Measurements from ENCODE around the gene ELMO1.

DNA sequence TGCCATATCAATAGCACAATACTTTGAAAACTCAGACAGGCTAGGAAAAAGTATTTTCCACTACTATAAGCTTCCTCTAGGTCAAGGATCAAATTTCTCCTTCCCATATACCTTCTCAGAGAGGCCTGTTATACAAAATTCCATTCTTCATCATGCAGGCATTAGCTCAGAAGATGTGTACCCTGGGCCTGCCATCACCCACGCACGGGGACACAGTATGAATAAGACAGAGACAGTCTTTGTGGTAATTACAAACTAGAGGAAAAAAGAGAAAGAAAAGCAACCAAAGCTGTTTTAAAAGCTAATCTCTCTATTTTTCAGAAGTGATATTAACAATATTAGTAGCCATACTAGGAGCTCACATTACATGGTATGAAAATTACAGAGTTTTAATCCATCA lies 487.6 kb downstream of the ELMO1 start:
- TF ChIP-seq, protein P1, sequence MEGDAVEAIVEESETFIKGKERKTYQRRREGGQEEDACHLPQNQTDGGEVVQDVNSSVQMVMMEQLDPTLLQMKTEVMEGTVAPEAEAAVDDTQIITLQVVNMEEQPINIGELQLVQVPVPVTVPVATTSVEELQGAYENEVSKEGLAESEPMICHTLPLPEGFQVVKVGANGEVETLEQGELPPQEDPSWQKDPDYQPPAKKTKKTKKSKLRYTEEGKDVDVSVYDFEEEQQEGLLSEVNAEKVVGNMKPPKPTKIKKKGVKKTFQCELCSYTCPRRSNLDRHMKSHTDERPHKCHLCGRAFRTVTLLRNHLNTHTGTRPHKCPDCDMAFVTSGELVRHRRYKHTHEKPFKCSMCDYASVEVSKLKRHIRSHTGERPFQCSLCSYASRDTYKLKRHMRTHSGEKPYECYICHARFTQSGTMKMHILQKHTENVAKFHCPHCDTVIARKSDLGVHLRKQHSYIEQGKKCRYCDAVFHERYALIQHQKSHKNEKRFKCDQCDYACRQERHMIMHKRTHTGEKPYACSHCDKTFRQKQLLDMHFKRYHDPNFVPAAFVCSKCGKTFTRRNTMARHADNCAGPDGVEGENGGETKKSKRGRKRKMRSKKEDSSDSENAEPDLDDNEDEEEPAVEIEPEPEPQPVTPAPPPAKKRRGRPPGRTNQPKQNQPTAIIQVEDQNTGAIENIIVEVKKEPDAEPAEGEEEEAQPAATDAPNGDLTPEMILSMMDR (IDR thresholded peaks at IDR 0.05) = no peak
- TF ChIP-seq POLR2AphosphoS5 (IDR thresholded peaks at IDR 0.05) (no peak), EP300 (IDR thresholded peaks at IDR 0.05) (no peak), POLR2A (IDR thresholded peaks at IDR 0.05; ENCODE audit: low read depth) (no peak)
